ENCODE measurements around the gene CRACR2B. TPM values are rescaled to one million over a fixed set of nuclear protein-coding genes. Genes with fewer than 3 reads are reported as not detected.

CRACR2B gene
- total RNA-seq, 4 donors from 2014 or later = 0.48 to 5.7 (median 3.5) TPM

DNA sequence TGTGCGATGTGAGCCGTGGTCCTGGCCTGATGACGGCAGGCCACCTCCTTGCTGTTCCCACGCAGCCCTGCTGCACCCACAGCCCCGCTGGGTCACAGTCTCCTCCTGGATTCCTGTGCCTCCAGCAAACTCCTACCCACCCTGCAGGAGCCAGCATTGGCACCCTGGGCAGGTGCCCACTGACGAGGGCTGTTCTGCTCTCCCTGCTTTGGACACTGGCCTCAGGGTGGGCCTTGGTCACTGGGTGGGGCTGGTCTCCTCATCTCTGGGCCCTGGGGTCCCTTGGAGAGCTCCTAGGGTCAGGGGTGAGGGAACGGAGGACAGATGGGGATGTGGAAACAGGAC, 27.6 kb downstream of the CRACR2B start:
- Histone ChIP-seq H3K4me3 (no peak overlapping the region), H3K9me3 (no peaks in the 10 kb centered on the region), H3K27ac (no peak overlapping the region), H3K36me3 (no peaks in the 10 kb centered on the region), H3K4me1 (peaks cover 10 to 52% (median 11%) of the 10 kb centered on the region in 3 donors), H3K27me3 (peaks cover 0 to 7% (median 0%) of the 10 kb centered on the region in 4 donors)
- intact Hi-C loops (cut with DNase I) = no loop called here
- DNase-seq = no peak
- WGBS, 2 donors = no CpG with 5 or more reads among the region's 7 CpGs
- TF ChIP-seq POLR2A (IDR thresholded peaks at IDR 0.05) (no peak), CTCF (IDR thresholded peaks at IDR 0.05) (no peak)

DNA sequence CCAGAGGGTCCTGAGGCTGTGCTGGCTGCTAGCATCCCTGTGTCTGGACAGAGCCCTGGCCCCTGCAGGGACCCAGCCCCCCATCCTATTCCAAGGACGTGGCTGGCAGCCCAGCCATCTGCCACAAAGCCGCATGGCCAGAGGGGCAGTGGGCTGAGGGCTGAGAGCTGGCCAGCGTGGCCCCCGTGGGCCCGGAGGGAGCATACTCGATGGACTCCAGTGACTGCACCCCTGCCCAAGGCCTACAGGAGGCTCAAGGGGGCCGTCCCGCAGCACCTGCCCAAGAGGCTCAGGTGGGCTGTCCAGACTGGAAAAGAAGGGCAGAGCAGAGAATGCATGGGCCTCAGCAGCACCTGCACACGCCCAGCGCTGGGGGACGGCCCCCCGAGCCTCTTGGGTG, 28.1 kb downstream of the CRACR2B start:
- H3K27me3 ChIP-seq = peaks cover 0 to 2% (median 0%) of the 10 kb centered on the region in 4 donors
- TF ChIP-seq CTCF (IDR thresholded peaks at IDR 0.05) = no peak
- TF ChIP-seq POLR2A (IDR thresholded peaks at IDR 0.05) = no peak
- H3K4me3 ChIP-seq = no peak overlapping the region
- H3K27ac ChIP-seq = no peak overlapping the region
- no peak for DNase-seq
- 100% methylated on average over 1 of the region's 12 CpGs; no CpG with 5 or more reads in 1 of the 2 donors for WGBS, 2 donors
- peaks cover 11 to 49% (median 11%) of the 10 kb centered on the region in 3 donors for H3K4me1 ChIP-seq
- intact Hi-C loops (cut with DNase I) = no loop called here
- H3K9me3 ChIP-seq = no peaks in the 10 kb centered on the region
- no peaks in the 10 kb centered on the region for H3K36me3 ChIP-seq

- intact Hi-C loops (cut with DNase I) = no loop called here
- TF ChIP-seq CTCF (IDR thresholded peaks at IDR 0.05) (no peak), POLR2A (IDR thresholded peaks at IDR 0.05) (no peak)
- no peak overlapping the region for H3K4me3 ChIP-seq
- H3K27ac ChIP-seq = no peak overlapping the region
- no peaks in the 10 kb centered on the region for H3K27me3 ChIP-seq
- peaks cover 11 to 43% (median 11%) of the 10 kb centered on the region in 3 donors for H3K4me1 ChIP-seq
- 67% methylated on average over 4 of the region's 8 CpGs; no CpG with 5 or more reads in 1 of the 2 donors for WGBS, 2 donors
- H3K9me3 ChIP-seq = no peaks in the 10 kb centered on the region
- H3K36me3 ChIP-seq = no peaks in the 10 kb centered on the region
- no peak for DNase-seq
Observed at GRCh38 chr11:856397-856796, 28.7 kb downstream of the CRACR2B start.

DNA sequence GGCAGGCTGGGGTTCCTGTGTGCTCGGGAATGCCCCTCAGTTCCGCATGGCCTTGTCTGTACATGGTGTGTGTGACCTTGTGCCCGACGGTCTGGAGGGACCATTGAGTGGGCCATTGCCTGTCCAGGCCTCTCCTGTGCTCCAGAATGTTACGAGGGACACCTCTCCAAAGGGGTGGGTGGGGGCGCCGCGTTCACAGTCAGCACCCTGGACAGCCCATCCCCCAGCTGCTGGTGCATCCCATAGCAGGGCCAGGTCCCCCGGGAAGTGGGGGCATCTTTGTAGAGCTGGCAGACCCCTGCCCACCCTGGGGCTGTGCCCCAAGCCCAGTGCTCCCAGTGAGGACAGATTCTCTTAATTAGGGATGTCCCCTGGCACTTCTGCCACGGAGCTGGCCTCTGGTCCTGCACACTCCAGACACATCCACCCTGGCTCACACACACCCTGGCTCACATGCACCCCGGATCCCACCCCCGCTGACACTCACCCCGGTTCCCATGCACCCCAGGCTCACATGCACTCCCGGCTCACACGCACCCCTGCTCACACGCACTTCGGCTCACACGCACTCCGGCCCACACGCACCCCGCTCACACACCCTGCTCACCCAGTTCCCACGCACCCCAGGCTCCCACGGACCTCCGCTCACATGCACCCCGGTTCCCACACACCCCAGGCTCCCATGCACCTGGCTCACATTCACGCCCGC, 30.5 kb downstream of the CRACR2B start:
- Histone ChIP-seq H3K4me3 (no peak overlapping the region), H3K27ac (no peak overlapping the region), H3K9me3 (no peaks in the 10 kb centered on the region), H3K36me3 (peaks cover 0 to 9% (median 7%) of the 10 kb centered on the region in 3 donors), H3K4me1 (peaks cover 11 to 51% (median 11%) of the 10 kb centered on the region in 3 donors), H3K27me3 (no peaks in the 10 kb centered on the region)
- whole genome bisulfite sequencing, 2 donors = 85 to 88% methylated on average over 15 to 16 of the region's 27 CpGs
- TF ChIP-seq CTCF (IDR thresholded peaks at IDR 0.05) = no peak
- no peak for TF ChIP-seq POLR2A (IDR thresholded peaks at IDR 0.05)
- intact Hi-C loops (cut with DNase I) = no loop called here
- no peak for DNase-seq

DNA sequence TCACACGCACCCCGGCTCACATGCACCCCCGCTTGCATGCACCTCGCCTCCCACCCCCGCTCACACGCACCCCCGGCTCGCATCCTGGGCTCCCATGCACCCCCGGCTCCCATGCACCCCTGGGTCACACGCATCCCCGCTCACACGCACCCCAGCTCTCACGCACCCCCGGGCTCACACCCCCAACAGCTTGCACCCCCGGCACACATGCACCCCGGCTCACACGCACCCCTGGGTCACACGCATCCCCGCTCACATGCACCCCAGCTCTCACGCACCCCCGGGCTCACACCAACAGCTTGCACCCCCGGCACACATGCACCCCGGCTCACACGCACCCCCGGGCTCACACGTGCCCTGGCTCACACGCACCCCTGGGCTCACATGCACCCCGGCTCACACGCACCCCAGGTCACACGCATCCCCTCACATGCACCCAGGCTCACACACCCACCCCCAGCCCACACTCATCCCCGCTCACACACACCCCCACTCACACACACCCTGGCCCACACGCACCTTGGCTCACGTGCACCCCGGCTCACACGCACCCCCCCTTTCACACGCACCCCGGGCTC, 31.1 kb downstream of the CRACR2B start:
- DNase-seq = no peak
- H3K4me1 ChIP-seq = peaks cover 11 to 51% (median 11%) of the 10 kb centered on the region in 3 donors
- H3K27ac ChIP-seq = no peak overlapping the region
- intact Hi-C loops (cut with DNase I) = no loop called here
- H3K36me3 ChIP-seq = peaks cover 0 to 16% (median 7%) of the 10 kb centered on the region in 3 donors
- no peaks in the 10 kb centered on the region for H3K27me3 ChIP-seq
- 74 to 81% methylated on average over 12 to 13 of the region's 37 CpGs for WGBS, 2 donors
- no peak overlapping the region for H3K4me3 ChIP-seq
- no peaks in the 10 kb centered on the region for H3K9me3 ChIP-seq
- TF ChIP-seq CTCF (IDR thresholded peaks at IDR 0.05) (no peak), POLR2A (IDR thresholded peaks at IDR 0.05) (no peak)
